ENCODE data around the gene SLC38A3.

SLC38A3 gene

GRCh38 chr3:50269460-50269859 is 64.4 kb downstream of the SLC38A3 start:
- H3K4me2 ChIP-seq (ENCODE audit: low read length, poor library complexity, severe bottlenecking), result no peak overlapping the region
- no peak overlapping the region for H4K8ac ChIP-seq (ENCODE audit: low read length)
- H3K4me1 ChIP-seq (ENCODE audit: control insufficient read depth, insufficient read depth, low read depth, low read length), result peaks cover 71% of the 10 kb centered on the region
- peaks cover 8 to 14% of the 10 kb centered on the region in 2 experiments for H3K27me3 ChIP-seq (ENCODE audit: control insufficient read depth in 1 of 2, insufficient read depth in 1 of 2, low read length in 2 of 2)
- peak overlapping the region; percentile 12 for H4K91ac ChIP-seq (ENCODE audit: low read length)
- H3K4me3 ChIP-seq (ENCODE audit: insufficient read depth in 1 of 2, low read depth in 1 of 2, low read length in 2 of 2), result no peak overlapping the region
- no peak overlapping the region for H3K27ac ChIP-seq (ENCODE audit: low read length, poor library complexity, severe bottlenecking)
- no peak overlapping the region for H2BK12ac ChIP-seq (ENCODE audit: low read length in 2 of 2)
- H2AK5ac ChIP-seq (ENCODE audit: low read length, severe bottlenecking), result peak overlapping the region; percentile 24
- no peaks in the 10 kb centered on the region for H3K9me3 ChIP-seq (ENCODE audit: control insufficient read depth, low read length)
- H2BK120ac ChIP-seq (ENCODE audit: low read depth, low read length), result no peak overlapping the region
- H2AFZ ChIP-seq (ENCODE audit: low read depth, low read length), result no peak overlapping the region
- H3K79me1 ChIP-seq (replicated peaks; ENCODE audit: low read length, poor library complexity, severe bottlenecking), result no peaks in the 10 kb centered on the region
- no peak for DNase-seq
- no peak overlapping the region for H3K23ac ChIP-seq (ENCODE audit: low read length in 2 of 2)
- WGBS, result 96% methylated on average over 4 of the region's 4 CpGs
- H2BK5ac ChIP-seq (ENCODE audit: low read depth, low read length, poor library complexity, severe bottlenecking), result no peak overlapping the region
- peak overlapping the region in 1 of 2 experiments; percentile 15 for H3K14ac ChIP-seq (ENCODE audit: low read length in 2 of 2)
- no peak overlapping the region for H3K9ac ChIP-seq (ENCODE audit: low read length)
- peak overlapping the region in 1 of 2 experiments; percentile 38 for H3K18ac ChIP-seq (ENCODE audit: low read depth in 1 of 2, low read length in 2 of 2)
- no peak overlapping the region for H3K4ac ChIP-seq (ENCODE audit: low read depth in 1 of 2, low read length in 2 of 2)
- no peaks in the 10 kb centered on the region for H3K36me3 ChIP-seq (ENCODE audit: control insufficient read depth in 1 of 2, insufficient read depth in 2 of 2, low read depth in 1 of 2, low read length in 2 of 2)
- H2BK15ac ChIP-seq (ENCODE audit: low read depth, poor library complexity, severe bottlenecking), result no peak overlapping the region

- Histone ChIP-seq H3K4me3 (ENCODE audit: insufficient read depth in 1 of 2, low read depth in 1 of 2, low read length in 2 of 2) (no peak overlapping the region), H4K8ac (ENCODE audit: low read length) (no peak overlapping the region), H3K14ac (ENCODE audit: low read length in 2 of 2) (peak overlapping the region in 1 of 2 experiments; percentile 68), H3K79me1 (replicated peaks; ENCODE audit: low read length, poor library complexity, severe bottlenecking) (no peaks in the 10 kb centered on the region), H3K23ac (ENCODE audit: low read length in 2 of 2) (peak overlapping the region in 1 of 2 experiments; percentile 75), H3K27ac (ENCODE audit: low read length, poor library complexity, severe bottlenecking) (no peak overlapping the region), H4K91ac (ENCODE audit: low read length) (peak overlapping the region; percentile 5), H2BK120ac (ENCODE audit: low read depth, low read length) (no peak overlapping the region), H3K4ac (ENCODE audit: low read depth in 1 of 2, low read length in 2 of 2) (peak overlapping the region in 1 of 2 experiments; percentile 22), H2AK5ac (ENCODE audit: low read length, severe bottlenecking) (peak overlapping the region; percentile 23), H3K9ac (ENCODE audit: low read length) (no peak overlapping the region), H3K27me3 (ENCODE audit: control insufficient read depth in 1 of 2, insufficient read depth in 1 of 2, low read length in 2 of 2) (peaks cover 13 to 16% of the 10 kb centered on the region in 2 experiments), H2BK5ac (ENCODE audit: low read depth, low read length, poor library complexity, severe bottlenecking) (no peak overlapping the region), H3K36me3 (ENCODE audit: control insufficient read depth in 1 of 2, insufficient read depth in 2 of 2, low read depth in 1 of 2, low read length in 2 of 2) (no peaks in the 10 kb centered on the region), H3K18ac (ENCODE audit: low read depth in 1 of 2, low read length in 2 of 2) (peak overlapping the region in 1 of 2 experiments; percentile 61), H3K4me2 (ENCODE audit: low read length, poor library complexity, severe bottlenecking) (no peak overlapping the region), H2BK12ac (ENCODE audit: low read length in 2 of 2) (peak overlapping the region in 1 of 2 experiments; percentile 37), H2BK15ac (ENCODE audit: low read depth, poor library complexity, severe bottlenecking) (no peak overlapping the region), H2AFZ (ENCODE audit: low read depth, low read length) (no peak overlapping the region), H3K4me1 (ENCODE audit: control insufficient read depth, insufficient read depth, low read depth, low read length) (peaks cover 73% of the 10 kb centered on the region), H3K9me3 (ENCODE audit: control insufficient read depth, low read length) (no peaks in the 10 kb centered on the region)
- 91% methylated on average over 8 of the region's 8 CpGs for WGBS
- peak; percentile 42 for DNase-seq
Observed at GRCh38 chr3:50269977-50270413, 64.9 kb downstream of the SLC38A3 start.

- H3K4ac ChIP-seq (ENCODE audit: low read depth in 1 of 2, low read length in 2 of 2), result peak overlapping the region in 1 of 2 experiments; percentile 22
- H3K4me3 ChIP-seq (ENCODE audit: insufficient read depth in 1 of 2, low read depth in 1 of 2, low read length in 2 of 2), result no peak overlapping the region
- H2BK5ac ChIP-seq (ENCODE audit: low read depth, low read length, poor library complexity, severe bottlenecking), result no peak overlapping the region
- peak overlapping the region in 1 of 2 experiments; percentile 38 for H3K18ac ChIP-seq (ENCODE audit: low read depth in 1 of 2, low read length in 2 of 2)
- no peak overlapping the region for H2AFZ ChIP-seq (ENCODE audit: low read depth, low read length)
- H3K79me1 ChIP-seq (replicated peaks; ENCODE audit: low read length, poor library complexity, severe bottlenecking), result no peaks in the 10 kb centered on the region
- H2BK120ac ChIP-seq (ENCODE audit: low read depth, low read length), result no peak overlapping the region
- no peak overlapping the region for H3K27ac ChIP-seq (ENCODE audit: low read length, poor library complexity, severe bottlenecking)
- H3K4me1 ChIP-seq (ENCODE audit: control insufficient read depth, insufficient read depth, low read depth, low read length), result peaks cover 73% of the 10 kb centered on the region
- no peak overlapping the region for H2BK15ac ChIP-seq (ENCODE audit: low read depth, poor library complexity, severe bottlenecking)
- peak overlapping the region; percentile 5 for H4K91ac ChIP-seq (ENCODE audit: low read length)
- H3K27me3 ChIP-seq (ENCODE audit: control insufficient read depth in 1 of 2, insufficient read depth in 1 of 2, low read length in 2 of 2), result peaks cover 20 to 21% of the 10 kb centered on the region in 2 experiments
- H3K9ac ChIP-seq (ENCODE audit: low read length), result no peak overlapping the region
- DNase-seq, result no peak
- peak overlapping the region; percentile 56 for H2AK5ac ChIP-seq (ENCODE audit: low read length, severe bottlenecking)
- WGBS, result 86% methylated on average over 19 of the region's 19 CpGs
- H3K4me2 ChIP-seq (ENCODE audit: low read length, poor library complexity, severe bottlenecking), result no peak overlapping the region
- H2BK12ac ChIP-seq (ENCODE audit: low read length in 2 of 2), result peak overlapping the region in 1 of 2 experiments; percentile 45
- H4K8ac ChIP-seq (ENCODE audit: low read length), result no peak overlapping the region
- no peaks in the 10 kb centered on the region for H3K36me3 ChIP-seq (ENCODE audit: control insufficient read depth in 1 of 2, insufficient read depth in 2 of 2, low read depth in 1 of 2, low read length in 2 of 2)
- H3K14ac ChIP-seq (ENCODE audit: low read length in 2 of 2), result no peak overlapping the region
- no peaks in the 10 kb centered on the region for H3K9me3 ChIP-seq (ENCODE audit: control insufficient read depth, low read length)
- H3K23ac ChIP-seq (ENCODE audit: low read length in 2 of 2), result peak overlapping the region in 1 of 2 experiments; percentile 27
Observed at GRCh38 chr3:50270422-50271224, 65.6 kb downstream of the SLC38A3 start.

Data from mesenchymal stem cell (in vitro differentiated cells and primary cell).